ENCODE measurements around the gene RAB20.

DNA sequence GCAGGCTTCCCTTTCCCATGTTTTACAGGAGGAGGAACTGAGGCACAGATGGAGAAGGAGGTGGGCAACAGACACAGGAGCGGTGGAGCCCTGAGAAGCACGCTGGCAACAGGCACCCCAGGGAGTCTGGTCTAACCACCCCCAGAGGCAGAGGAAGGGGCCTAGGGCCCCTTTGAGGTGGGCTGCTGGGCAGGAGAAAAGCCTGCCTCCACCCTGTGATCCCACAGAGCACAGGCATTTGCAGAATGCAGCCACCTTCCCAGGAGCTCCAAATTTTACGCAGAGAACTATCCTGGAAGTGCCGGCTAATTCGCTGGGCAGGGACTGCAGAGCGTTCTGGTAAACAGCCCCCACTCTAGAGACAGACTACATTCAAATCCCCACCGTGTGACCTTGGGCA is 30.4 kb downstream of the RAB20 start:
- no peak for TF ChIP-seq U2AF2 (optimal IDR thresholded peaks at IDR 0.05; ENCODE audit: low read depth, low read length)
- TF ChIP-seq EZH2 (IDR thresholded peaks at IDR 0.05; ENCODE audit: borderline replicate concordance, low read depth, low read length) = no peak
